Measurements from ENCODE around the gene ELP5.

The ELP5 gene

GRCh38 chr17:7289256-7290032 is 37.4 kb downstream of the ELP5 start:
- DNase-seq, result no peak

- DNase-seq, result no peak
Measured at GRCh38 chr17:7290166-7290565, 38.2 kb downstream of the ELP5 start.

DNA sequence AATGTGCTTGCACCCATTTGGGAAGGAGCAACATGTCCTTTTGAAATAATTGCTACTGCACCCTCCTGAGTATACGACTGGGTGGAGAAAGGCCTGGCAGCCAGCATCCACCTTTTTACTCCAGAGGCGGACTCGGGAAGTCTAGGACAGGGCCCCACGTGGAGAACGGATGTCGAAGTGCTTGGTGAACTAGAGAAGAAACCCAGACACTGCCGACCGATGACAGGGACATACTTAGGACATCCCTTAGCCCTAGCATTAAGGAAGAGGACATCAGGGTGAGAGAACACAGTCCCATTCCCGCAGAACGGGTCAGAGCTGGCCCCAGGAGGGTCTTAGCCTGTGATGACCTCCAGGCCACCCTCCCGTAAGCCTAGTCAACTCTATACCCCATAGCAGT is 38.7 kb downstream of the ELP5 start:
- DNase-seq, result no peak

GRCh38 chr17:7292194-7292593 is 40.2 kb downstream of the ELP5 start:
- DNase-seq, result no peak

- no peak for DNase-seq
Measured at GRCh38 chr17:7292729-7293128, 40.7 kb downstream of the ELP5 start.

- DNase-seq, result no peak
Measured at GRCh38 chr17:7293159-7293558, 41.1 kb downstream of the ELP5 start.

DNA sequence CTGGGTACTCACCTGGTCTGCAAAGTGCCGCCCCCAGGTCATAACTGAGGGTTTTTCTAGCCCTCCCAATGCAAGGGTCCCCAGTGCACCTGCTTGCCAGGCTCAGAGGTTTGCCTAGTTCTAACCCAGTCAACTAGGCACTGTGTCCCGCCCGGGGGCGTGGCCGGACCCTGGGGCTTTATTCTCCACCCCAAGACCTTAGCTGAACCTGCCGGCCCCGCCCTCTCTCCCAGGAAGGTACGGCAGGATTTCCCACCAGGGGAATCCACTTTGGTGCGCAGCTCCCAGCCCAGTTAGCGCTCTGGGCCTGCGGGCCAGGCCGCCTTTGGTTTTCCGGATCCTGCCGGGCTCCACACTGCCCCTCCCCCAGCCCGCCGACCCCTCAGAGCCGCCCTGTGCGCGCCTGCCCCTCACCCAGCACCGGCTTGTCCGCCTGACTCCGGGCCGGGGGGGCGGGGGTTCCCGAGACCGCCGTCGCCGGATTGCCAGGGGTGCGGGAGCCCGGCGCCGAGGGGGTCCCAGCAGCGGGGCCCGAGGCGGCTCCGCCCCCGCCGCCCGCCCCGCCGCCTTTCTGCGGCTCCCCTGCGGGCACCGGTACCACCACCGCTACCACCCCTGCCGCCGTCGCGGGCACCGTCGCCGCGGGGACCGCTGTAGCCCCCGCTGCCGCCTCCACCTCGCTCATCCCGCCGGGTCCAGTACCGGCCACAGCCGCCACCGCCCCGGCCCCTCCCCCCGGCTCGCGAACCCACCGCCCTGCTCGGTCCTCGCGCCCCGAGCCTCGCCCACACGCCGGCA is 42.0 kb downstream of the ELP5 start:
- DNase-seq, result no peak

- no peak for DNase-seq
Measured at GRCh38 chr17:7294614-7295153, 42.7 kb downstream of the ELP5 start, which contains the start of gene YBX2. YBX2 (minus strand) TSS chr17:7294639; CDS start chr17:7294500, 139 bp downstream.

GRCh38 chr17:7295230-7296180 is 43.5 kb downstream of the ELP5 start:
- DNase-seq, result no peak

- DNase-seq, result peak; percentile 58
Measured at GRCh38 chr17:7296189-7296861, 44.3 kb downstream of the ELP5 start.

GRCh38 chr17:7304179-7304578 is 52.2 kb downstream of the ELP5 start:
- DNase-seq, result no peak

DNA sequence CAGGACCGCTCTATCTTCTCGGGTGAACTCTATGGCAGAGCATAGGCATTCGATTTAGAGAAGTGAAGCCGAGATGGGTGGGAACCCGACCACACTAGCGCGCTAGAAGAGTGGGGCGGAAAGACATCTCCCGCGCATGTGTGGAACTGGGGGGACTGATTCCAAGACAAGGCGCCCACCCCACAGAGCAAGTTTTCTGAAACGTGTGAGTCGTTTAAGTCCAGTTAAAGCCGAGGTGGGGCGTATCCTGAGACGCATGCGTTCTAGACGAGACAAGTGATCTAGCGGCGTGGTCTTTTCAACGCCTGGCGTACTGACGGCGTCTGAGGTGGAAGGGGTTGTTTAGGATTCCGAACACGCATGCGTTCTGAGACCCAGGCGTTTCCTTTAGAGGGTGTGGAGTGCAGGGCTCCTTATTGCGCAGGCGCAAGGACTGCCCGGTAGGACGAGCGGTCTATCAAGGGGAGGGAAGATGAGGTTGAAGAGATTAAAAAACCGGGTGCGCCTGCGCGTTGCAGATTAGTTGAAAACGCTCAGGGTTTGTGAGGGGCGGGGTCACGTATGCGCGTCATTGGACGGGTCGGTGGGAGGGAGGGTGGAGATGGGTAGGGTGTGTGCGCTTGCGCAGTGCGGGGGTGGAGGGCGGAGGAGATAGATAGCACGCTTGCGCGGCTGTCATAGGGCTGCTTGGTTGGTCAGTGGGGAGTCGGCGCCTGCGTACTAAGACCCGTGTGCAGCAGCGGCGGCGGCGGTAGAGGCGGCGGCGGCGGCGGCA is 55.1 kb downstream of the ELP5 start, which contains the start of gene EIF5A:
EIF5A (plus strand) TSS at position 718 of the 775 bp plus-strand sequence. CDS start 2,008 bp downstream, outside the sequence.
- DNase-seq, result peak; percentile 98

GRCh38 chr17:7307686-7308624 is 55.9 kb downstream of the ELP5 start:
- no peak for DNase-seq

DNA sequence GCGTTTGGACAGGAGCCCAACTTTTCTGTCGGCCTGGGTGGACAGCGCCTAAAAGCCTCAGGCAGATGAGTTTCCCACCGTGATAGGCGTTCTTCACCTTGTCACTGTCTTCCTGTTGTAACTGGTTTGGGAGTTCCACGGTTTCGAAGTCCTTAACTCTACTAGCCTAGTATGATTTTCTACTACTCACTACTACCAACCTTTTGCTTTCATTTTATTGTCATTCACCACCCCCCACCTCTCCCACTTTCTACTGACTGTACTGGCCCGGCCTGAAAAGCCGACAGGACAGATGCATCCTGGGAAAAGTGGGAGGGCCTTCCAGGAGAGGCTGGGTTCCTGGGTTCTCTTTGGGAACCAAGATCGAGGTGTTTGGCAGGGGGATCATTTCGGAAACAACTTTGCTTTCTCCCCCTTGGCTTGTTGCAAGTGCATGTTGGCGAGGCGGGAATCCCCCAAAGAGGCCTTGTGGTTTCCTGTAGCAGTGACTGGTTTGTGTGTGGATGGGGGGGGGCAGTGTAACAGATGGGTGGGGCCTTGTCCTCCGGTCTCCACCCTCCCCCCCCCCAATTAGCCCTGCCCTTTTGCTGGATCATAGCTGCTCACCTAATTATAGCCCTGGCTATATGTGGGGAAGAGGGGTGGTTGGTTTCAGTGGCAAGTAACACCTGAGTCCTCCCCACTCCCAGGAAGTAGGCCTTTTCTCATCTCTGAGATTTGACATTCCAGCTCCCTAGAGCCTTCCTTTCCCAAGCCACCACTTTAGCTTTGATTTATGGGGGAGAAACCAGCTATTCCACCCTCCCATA is 56.8 kb downstream of the ELP5 start:
- peak; percentile 36 for DNase-seq

Data from GOT3 (cell line).